Measurements from ENCODE around the gene MPRIP.

DNA sequence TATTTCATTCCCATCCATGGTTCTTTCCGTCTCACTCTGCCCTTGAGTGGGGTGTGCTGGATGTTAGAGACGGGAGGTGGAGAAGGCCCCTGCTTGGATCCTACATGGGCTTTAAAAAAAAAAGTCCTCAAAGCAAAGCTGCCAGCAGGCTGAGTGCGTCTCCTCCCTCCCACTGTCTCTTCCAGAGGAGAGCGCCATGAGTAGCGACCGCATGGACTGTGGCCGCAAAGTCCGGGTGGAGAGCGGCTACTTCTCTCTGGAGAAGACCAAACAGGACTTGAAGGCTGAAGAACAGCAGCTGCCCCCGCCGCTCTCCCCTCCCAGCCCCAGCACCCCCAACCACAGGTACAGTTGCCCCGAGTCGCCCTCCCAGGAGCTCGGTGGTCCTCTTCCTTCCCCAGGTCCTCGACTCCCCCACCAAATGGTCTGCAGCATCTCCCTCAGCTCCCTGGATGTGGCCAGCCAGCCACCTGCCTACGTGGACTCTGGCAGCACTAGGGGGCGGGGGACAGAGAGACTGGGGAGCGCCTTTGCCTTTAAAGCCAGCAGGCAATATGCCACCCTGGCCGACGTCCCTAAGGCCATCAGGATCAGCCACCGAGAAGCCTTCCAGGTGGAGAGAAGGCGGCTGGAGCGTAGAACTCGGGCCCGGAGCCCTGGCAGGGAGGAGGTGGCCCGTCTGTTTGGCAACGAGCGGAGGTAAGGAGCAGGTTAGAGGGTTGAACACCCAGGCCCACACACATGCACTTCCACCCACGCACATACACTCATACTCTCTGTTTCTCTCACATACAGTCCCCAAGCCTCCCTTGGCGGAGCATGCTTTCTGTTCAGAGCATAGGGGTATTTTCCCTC lies 95.7 kb downstream of the MPRIP start:
- TF ChIP-seq, protein P1, sequence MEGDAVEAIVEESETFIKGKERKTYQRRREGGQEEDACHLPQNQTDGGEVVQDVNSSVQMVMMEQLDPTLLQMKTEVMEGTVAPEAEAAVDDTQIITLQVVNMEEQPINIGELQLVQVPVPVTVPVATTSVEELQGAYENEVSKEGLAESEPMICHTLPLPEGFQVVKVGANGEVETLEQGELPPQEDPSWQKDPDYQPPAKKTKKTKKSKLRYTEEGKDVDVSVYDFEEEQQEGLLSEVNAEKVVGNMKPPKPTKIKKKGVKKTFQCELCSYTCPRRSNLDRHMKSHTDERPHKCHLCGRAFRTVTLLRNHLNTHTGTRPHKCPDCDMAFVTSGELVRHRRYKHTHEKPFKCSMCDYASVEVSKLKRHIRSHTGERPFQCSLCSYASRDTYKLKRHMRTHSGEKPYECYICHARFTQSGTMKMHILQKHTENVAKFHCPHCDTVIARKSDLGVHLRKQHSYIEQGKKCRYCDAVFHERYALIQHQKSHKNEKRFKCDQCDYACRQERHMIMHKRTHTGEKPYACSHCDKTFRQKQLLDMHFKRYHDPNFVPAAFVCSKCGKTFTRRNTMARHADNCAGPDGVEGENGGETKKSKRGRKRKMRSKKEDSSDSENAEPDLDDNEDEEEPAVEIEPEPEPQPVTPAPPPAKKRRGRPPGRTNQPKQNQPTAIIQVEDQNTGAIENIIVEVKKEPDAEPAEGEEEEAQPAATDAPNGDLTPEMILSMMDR (IDR thresholded peaks at IDR 0.05), result no peak
- no peak for TF ChIP-seq POLR2A (IDR thresholded peaks at IDR 0.05)

Measured in Peyer's patch (tissue), 4 donors.